K562 (cell line): Measurements from ENCODE around the gene DPEP3.

Source experiments
- ARNT ChIP-seq, 2 experiments: fragments of 450-650 bp; IDR thresholded peaks; 2 replicates each; pipeline ENCODE4 v1.6.1; 2016; ENCODE audit warnings: mild to moderate bottlenecking in 1 of 2
- CTCF ChIP-seq, 3 experiments: IDR thresholded peaks in 2 of 3; conservative IDR thresholded peaks in 1 of 3; 2 replicates each; pipeline ENCODE4 v1.5.1; 2011 to 2012; ENCODE audit warnings: low read length in 3 of 3, mild to moderate bottlenecking in 3 of 3, control low read depth in 2 of 3, improper control_type of control experiment in 1 of 3, inconsistent platforms in 1 of 3, low read depth in 1 of 3, mixed read lengths in 1 of 3, moderate library complexity in 1 of 3; ENCODE audit not compliant: insufficient read depth in 2 of 3
- FOS ChIP-seq: IDR thresholded peaks from 3 replicates; pipeline ENCODE4 v1.6.1; 2011; ENCODE audit not compliant: insufficient read length; ENCODE audit errors: extremely low read depth
- KLF16 ChIP-seq: IDR thresholded peaks from 2 replicates; pipeline ENCODE4 v1.6.1; 2016; ENCODE audit warnings: antibody characterized with exemption
- MAFK ChIP-seq: IDR thresholded peaks from 2 replicates; pipeline ENCODE4 v1.6.1; 2011; ENCODE audit warnings: low read length, improper control_type of control experiment
- PATZ1 ChIP-seq: fragments of 250-450 bp; sonication (Bioruptor Pico); IDR thresholded peaks from 2 replicates; pipeline ENCODE4 v1.5.0; 2020; ENCODE audit warnings: mild to moderate bottlenecking, borderline replicate concordance
- PHF8 ChIP-seq: fragments of 200-600 bp; sonication (generic); IDR thresholded peaks from 2 replicates; pipeline ENCODE4 v1.6.1; 2012; ENCODE audit warnings: mixed run types, mild to moderate bottlenecking, inconsistent platforms, low read length, moderate library complexity, borderline replicate concordance
- PTTG1 ChIP-seq: fragments of 450-650 bp; IDR thresholded peaks from 2 replicates; pipeline ENCODE4 v1.6.1; 2016; ENCODE audit warnings: low read depth, mild to moderate bottlenecking, missing genetic modification characterization, missing compliant biosample characterization
- SP2 ChIP-seq: IDR thresholded peaks from 2 replicates; pipeline ENCODE4 v1.6.1; 2011; ENCODE audit warnings: mild to moderate bottlenecking, low read depth, low read length, moderate library complexity; ENCODE audit not compliant: poor library complexity, severe bottlenecking; ENCODE audit errors: extremely low read depth
- TAF1 ChIP-seq: IDR thresholded peaks from 2 replicates; pipeline ENCODE4 v1.6.1; 2011; ENCODE audit warnings: mild to moderate bottlenecking, low read length, moderate library complexity; ENCODE audit not compliant: insufficient read depth, control insufficient read depth, severe bottlenecking; ENCODE audit errors: extremely low read depth

- TF ChIP-seq MAFK (no peak), FOS (no peak), CTCF (IDR thresholded peaks at IDR 0.05 in 2 of 3, conservative IDR thresholded peaks at IDR 0.05 in 1 of 3; ENCODE audit: insufficient read depth in 2 of 3, low read depth in 1 of 3, low read length in 3 of 3) (no peak), SP2 (no peak), PHF8 (no peak), KLF16 (no peak), ARNT (IDR thresholded peaks at IDR 0.05) (no peak), TAF1 (no peak), PATZ1 (CRISPR knock-in tag) (no peak), PTTG1 (tag) (no peak)
Measured at GRCh38 chr16:67930678-67931211, 49.6 kb downstream of the DPEP3 start.
